Raji (cell line): Measurements from ENCODE around the gene PUSL1.
A peak's percentile ranks its signal among the peaks of the same experiment; 100 is the strongest.

Experiments used
- POLR2A ChIP-seq: IDR thresholded peaks from 2 replicates; pipeline ENCODE4 v1.6.1; 2011; ENCODE audit warnings: low read depth, low read length, control low read depth; ENCODE audit not compliant: insufficient read depth

The PUSL1 gene

DNA sequence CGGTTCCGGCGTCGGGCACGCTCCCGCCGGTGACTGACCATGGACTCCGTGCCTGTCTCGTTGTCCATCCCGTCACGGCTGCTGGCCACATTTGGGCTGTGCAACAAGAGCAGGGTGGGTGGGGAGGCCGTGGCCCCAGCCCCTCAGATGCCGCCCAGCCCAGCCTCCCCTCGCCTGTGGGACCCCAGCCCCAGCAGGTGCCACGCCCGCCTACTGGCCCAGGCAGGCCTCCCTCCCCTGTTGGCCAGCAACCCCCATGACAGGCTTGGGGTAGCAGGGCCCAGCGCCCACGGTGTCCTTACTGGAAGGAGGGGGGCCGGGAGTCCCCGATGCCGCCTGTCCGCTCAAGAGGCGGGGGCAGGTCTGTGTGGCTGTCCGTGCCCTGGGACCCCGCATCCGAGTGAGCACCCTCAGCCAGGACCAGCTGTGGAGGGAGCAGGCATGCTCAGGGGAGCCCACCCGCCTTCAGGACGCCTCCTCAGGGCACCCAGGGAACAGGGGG is 33.7 kb downstream of the PUSL1 start:
- TF ChIP-seq POLR2A: no peak

DNA sequence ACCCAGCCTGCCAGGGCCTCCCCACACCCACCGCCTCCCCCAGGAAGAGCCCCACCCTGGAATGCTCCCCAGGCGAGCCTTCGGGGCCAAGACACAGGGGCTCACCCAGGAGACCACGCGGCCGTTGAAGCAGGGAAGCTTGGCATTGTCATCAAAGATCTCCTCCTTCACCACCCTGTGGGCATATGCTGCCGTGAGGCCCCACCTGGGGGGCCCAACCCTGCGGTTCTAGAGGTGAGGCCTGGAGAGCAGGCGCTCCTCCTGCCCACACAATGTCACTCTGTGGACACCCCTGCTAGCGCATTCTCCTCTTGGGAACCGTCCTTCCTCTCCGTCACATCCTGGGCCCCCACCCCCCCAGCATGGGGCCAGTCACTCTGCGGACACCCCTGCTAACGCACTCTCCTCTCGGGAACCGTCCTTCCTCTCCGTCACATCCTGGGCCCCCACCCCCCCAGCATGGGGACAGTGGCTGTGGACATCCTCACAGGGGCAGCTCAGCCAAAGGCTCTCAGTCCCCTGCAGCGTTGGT is 34.3 kb downstream of the PUSL1 start:
- TF ChIP-seq POLR2A: no peak

DNA sequence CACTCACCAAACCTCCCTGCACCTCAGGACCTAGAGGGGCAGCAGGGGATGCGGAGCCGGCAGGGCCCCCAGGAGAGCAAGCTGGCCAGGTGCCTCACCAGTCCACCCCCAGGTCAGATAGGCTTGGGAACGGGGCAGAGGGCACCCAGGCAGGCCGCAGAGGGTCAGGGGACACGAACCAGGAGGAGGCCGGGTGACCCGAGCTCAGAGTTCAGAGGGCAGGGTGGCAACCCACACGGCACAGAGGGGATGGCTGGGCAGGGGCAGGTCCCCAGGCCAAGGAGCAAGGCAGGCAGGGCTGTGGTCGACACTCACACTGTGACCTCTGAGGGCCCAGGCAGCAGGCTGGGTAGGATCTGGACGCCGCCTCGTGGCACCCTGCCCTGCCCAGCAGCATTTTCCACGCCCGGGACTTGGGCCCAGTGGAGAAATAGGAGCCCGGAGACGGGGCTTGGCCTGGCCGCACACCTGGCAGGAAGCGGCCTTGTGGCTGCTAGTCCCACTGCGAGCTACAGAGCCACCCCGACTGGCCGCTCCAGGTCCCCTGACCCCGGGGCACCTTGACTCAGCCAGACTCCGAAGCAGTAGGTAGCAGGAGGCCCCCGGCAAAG is 35.5 kb downstream of the PUSL1 start:
- no peak for TF ChIP-seq POLR2A

- TF ChIP-seq POLR2A: no peak
Measured at GRCh38 chr1:1344655-1345361, 36.4 kb downstream of the PUSL1 start.

DNA sequence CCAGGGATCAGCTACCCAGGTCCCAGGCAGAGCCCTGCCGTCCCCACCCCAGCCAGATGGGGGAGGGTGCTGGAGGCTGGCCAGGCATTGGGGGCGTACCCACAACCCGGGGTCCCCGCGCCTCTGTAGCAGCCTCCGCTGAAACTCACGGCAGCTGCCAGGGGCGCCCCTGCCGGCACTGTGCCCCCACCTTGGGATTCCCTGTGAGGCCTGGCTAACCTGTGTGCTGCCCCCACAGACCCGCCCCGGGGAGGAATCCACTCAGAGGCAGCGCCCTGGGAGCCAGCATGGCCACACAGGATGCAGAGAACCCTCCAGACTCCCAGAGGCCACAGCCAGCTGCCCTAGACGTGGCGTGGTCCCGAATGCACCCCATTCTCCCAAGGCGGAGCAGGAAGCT is 37.0 kb downstream of the PUSL1 start:
- no peak for TF ChIP-seq POLR2A

DNA sequence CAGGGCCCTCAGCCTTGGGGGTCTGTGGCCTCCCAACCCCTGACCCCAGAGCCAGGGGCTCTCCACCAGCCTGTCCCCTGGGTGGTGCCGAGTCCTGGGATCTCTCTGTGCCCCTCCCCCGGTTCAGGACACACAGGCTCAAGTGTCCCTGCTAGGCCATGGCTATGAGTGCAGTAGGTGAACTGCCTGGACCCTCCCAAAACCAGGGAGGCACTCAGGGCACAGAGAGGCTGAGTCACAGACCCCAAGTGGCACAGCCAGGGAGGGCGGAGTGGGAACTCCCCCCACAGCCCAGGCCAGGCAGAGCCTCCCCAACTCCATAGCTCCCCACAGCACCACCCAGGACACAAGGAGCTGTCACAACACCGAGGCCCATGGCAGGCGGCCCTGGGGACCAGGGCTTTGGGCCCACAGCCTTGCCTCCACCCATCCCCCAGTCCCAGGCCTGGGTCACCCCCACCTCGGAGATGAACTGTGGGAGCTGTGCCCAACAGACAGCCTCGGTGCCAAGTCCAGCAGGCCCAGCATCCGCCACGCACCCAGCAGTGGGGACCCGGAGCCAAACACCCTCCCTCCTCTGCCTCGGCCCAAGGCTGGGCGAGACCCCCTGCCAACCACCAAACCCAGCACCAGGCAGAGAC is 37.6 kb downstream of the PUSL1 start:
- TF ChIP-seq POLR2A: no peak

- no peak for TF ChIP-seq POLR2A
Measured at GRCh38 chr1:1346501-1346890, 38.1 kb downstream of the PUSL1 start.

DNA sequence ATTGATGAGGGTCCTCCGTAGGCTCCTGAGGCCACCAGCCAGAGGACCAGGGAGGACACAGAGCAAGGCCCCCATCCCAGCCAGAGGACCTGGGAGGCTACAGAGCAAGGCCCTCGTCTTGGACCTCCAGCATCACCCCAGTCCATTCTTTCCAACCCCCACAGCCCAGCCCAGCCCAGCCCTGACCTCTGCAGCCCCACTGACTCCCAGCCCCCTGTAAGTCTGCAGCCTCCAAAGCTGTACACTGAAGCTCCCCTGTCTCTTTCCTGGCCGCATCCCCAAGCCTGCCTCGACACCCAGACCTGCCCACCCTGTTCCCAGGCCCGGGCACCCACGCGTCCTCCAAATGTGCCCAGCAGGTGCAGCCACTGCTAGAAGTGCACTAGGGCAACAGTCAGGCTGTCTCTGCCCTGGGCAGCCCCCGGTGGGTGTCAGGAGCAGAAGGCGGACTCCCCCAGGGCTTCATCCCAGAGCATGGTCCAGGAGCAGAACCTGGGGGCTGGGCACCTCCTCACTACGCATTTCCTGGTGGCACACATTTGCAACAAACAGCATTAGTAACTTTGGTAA is 38.7 kb downstream of the PUSL1 start:
- no peak for TF ChIP-seq POLR2A

DNA sequence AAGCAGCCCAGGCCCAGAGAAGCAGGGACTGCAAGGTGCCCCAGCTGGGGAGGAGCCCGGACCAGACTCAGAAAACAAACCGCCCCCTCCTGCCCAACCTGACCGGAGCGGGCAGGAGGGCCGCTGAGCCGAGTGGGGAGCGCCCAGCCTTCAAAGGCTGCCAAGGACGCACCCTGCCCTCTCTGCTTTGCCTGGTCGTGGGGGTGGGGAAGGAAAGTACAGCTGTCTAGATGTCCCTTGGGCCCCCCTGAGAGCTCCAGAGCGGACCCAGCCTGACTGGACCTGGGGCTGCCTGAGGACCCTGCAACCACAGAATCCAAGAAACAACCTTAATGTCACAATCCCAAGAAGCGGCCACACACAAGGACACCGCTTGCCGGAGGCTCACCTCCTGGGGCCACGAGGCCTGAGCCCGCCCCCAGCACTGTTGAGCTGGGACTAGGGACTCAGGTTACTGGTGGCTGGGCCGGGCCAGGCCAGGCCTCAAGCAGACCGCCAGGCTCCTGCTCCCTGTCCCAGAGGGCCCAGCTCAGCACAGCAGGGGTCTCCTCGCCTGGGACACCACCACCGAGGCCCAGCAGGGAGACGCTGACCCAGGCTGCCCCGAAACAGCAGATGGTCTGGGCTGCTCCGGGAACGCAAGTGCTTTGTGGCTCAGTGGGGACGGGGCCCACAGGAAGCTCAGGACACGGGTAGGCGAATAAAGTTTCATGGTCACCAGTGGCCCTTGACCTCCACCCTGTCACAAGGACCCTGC is 39.4 kb downstream of the PUSL1 start:
- no peak for TF ChIP-seq POLR2A

- TF ChIP-seq POLR2A: peak; percentile 18; the same call in 1 of the 2 replicates
Measured at GRCh38 chr1:1348420-1349255, 40.2 kb downstream of the PUSL1 start.

- TF ChIP-seq POLR2A: peak; percentile 81
Measured at GRCh38 chr1:1349256-1350012, 41.0 kb downstream of the PUSL1 start, which contains the start of gene DVL1. DVL1 (minus strand) TSS chr1:1349418; CDS start chr1:1349065, 353 bp downstream.

- TF ChIP-seq POLR2A: 0 out of 2 replicates have a peak, but pooled peaks have one; percentile 42
Measured at GRCh38 chr1:1351511-1352427, 43.4 kb downstream of the PUSL1 start.
